Stimulated activated CD8-positive, alpha-beta memory T cell treated with anti-CD3 and anti-CD28 coated beads, Interleukin-7, amount 100 ng/mL, for 1 hour (primary cell): ENCODE data around the gene AGFG1.
"Not testable (repeated sequence)": the region's sequence is repeated elsewhere in the genome, so short reads cannot be mapped to it uniquely, and the experiment has no call there.

Source experiments
- DNase-seq, 2 donors: peaks; one replicate each; pipeline ENCODE4 v3.0.0-alpha.2; 2020; ENCODE audit warnings: low read depth in 2 of 2

Gene AGFG1

GRCh38 chr2:227536445-227536844 is 64.5 kb downstream of the AGFG1 start:
- DNase-seq, result no peak

- no peak for DNase-seq
Observed at GRCh38 chr2:227539465-227539956, 67.6 kb downstream of the AGFG1 start.

- not testable (repeated sequence) for DNase-seq
Observed at GRCh38 chr2:227540352-227540751, 68.4 kb downstream of the AGFG1 start.

- no peak for DNase-seq
Observed at GRCh38 chr2:227545990-227546389, 74.0 kb downstream of the AGFG1 start.

- DNase-seq, result no peak
Observed at GRCh38 chr2:227551836-227552235, 79.9 kb downstream of the AGFG1 start.

- no peak for DNase-seq
Observed at GRCh38 chr2:227562581-227562980, 90.6 kb downstream of the AGFG1 start.

- no peak for DNase-seq
Observed at GRCh38 chr2:227565080-227565479, 93.1 kb downstream of the AGFG1 start.

- no peak for DNase-seq
Observed at GRCh38 chr2:227566012-227566411, 94.1 kb downstream of the AGFG1 start.

- no peak for DNase-seq
Observed at GRCh38 chr2:227568852-227569169, 96.9 kb downstream of the AGFG1 start.

GRCh38 chr2:227570615-227571014 is 98.7 kb downstream of the AGFG1 start:
- no peak for DNase-seq

- no peak for DNase-seq
Observed at GRCh38 chr2:227576110-227576509, 104.2 kb downstream of the AGFG1 start.

- no peak for DNase-seq
Observed at GRCh38 chr2:227576812-227577211, 104.9 kb downstream of the AGFG1 start.

- no peak for DNase-seq
Observed at GRCh38 chr2:227577555-227577954, 105.6 kb downstream of the AGFG1 start.

GRCh38 chr2:227578642-227579041 is 106.7 kb downstream of the AGFG1 start:
- DNase-seq, result no peak

GRCh38 chr2:227579791-227580190 is 107.8 kb downstream of the AGFG1 start:
- no peak for DNase-seq

GRCh38 chr2:227582369-227582768 is 110.4 kb downstream of the AGFG1 start:
- no peak for DNase-seq

- no peak for DNase-seq
Observed at GRCh38 chr2:227592694-227593387, 120.9 kb downstream of the AGFG1 start.

- DNase-seq, result no peak
Observed at GRCh38 chr2:227595797-227596196, 123.8 kb downstream of the AGFG1 start.

GRCh38 chr2:227597036-227597435 is 125.1 kb downstream of the AGFG1 start:
- DNase-seq, result no peak

- no peak for DNase-seq
Observed at GRCh38 chr2:227597998-227598397, 126.0 kb downstream of the AGFG1 start.

GRCh38 chr2:227598835-227599503 is 127.0 kb downstream of the AGFG1 start, which contains the start of gene SCYGR2:
Gene SCYGR2 (plus strand): TSS chr2:227598893. CDS start chr2:227598893, 0 bp downstream.
- not testable (repeated sequence) for DNase-seq

- no peak for DNase-seq
Observed at GRCh38 chr2:227602358-227602757, 130.4 kb downstream of the AGFG1 start.

- no peak for DNase-seq
Observed at GRCh38 chr2:227606476-227606875, 134.5 kb downstream of the AGFG1 start.
